HFFc6 (cell line): ENCODE results near the gene FRY. TPM values are rescaled to one million over a fixed set of nuclear protein-coding genes. Genes with fewer than 3 reads are reported as not detected.

Source experiments
- DNase-seq: peaks from one replicate; pipeline ENCODE4 v3.0.0-alpha.2; 2018
- H3K27ac Mint-ChIP-seq: 2 replicates; pipeline ENCODE4 v1.8.0; 2020; ENCODE audit warnings: mild to moderate bottlenecking, mixed read lengths
- H3K27me3 Mint-ChIP-seq: 2 replicates; pipeline ENCODE4 v1.8.0; 2021; ENCODE audit warnings: mild to moderate bottlenecking, moderate library complexity, mixed read lengths; ENCODE audit not compliant: insufficient read depth
- H3K36me3 Mint-ChIP-seq: 2 replicates; pipeline ENCODE4 v1.8.0; 2021; ENCODE audit warnings: low read depth, mixed read lengths
- H3K4me1 Mint-ChIP-seq: 2 replicates; pipeline ENCODE4 v1.8.0; 2020; ENCODE audit warnings: low read depth, mixed read lengths
- H3K4me3 Mint-ChIP-seq: 2 replicates; pipeline ENCODE4 v1.8.0; 2020; ENCODE audit warnings: mild to moderate bottlenecking, moderate library complexity, mixed read lengths
- H3K9me3 Mint-ChIP-seq: 2 replicates; pipeline ENCODE4 v1.8.0; 2020; ENCODE audit warnings: mild to moderate bottlenecking, mixed read lengths
- CTCF ChIP-seq: fragments of 200-600 bp; sonication (generic); IDR thresholded peaks from 2 replicates; pipeline ENCODE4 v1.5.0; 2021; ENCODE audit warnings: antibody characterized with exemption, mild to moderate bottlenecking
- total RNA-seq, 6 experiments: library from RNA; stranded (reverse); fragmentation: NEBNext Ultra II Directional; extraction: Animal tissue kit (Norgen Biotek cat#: 25700); gene quantifications; 2 replicates in 1 of 6; 3 replicates in 5 of 6; pipeline ENCODE4 v1.2.3, GENCODE V29; 2021

Gene FRY
- total RNA-seq, 6 experiments from 2014 or later = 12.3 to 19.2 (median 13.8) TPM

GRCh38 chr13:32266130-32266529 lies 234.6 kb downstream of the FRY start:
- Mint-ChIP-seq H3K36me3 (peaks cover 5% of the 10 kb centered on the region; the same call in 1 of the 2 replicates), H3K27ac (no peak overlapping the region), H3K9me3 (no peaks in the 10 kb centered on the region), H3K27me3 (no peaks in the 10 kb centered on the region; the same call in 1 of the 2 replicates), H3K4me3 (no peak overlapping the region), H3K4me1 (peaks cover 27% of the 10 kb centered on the region)
- DNase-seq = no peak
- no peak for TF ChIP-seq CTCF

GRCh38 chr13:32267836-32268439 lies 236.4 kb downstream of the FRY start:
- Mint-ChIP-seq H3K4me3 (no peak overlapping the region), H3K27ac (no peak overlapping the region), H3K27me3 (no peaks in the 10 kb centered on the region; the same call in 1 of the 2 replicates), H3K9me3 (no peaks in the 10 kb centered on the region), H3K36me3 (peaks cover 12% of the 10 kb centered on the region; the same call in 1 of the 2 replicates), H3K4me1 (peaks cover 17% of the 10 kb centered on the region)
- TF ChIP-seq CTCF = peak; percentile 77
- no peak for DNase-seq

- Mint-ChIP-seq H3K27ac (no peak overlapping the region), H3K9me3 (no peaks in the 10 kb centered on the region), H3K4me1 (peaks cover 8% of the 10 kb centered on the region), H3K4me3 (no peak overlapping the region), H3K36me3 (peaks cover 19% of the 10 kb centered on the region; the same call in 1 of the 2 replicates), H3K27me3 (peaks cover 2% of the 10 kb centered on the region)
- no peak for DNase-seq
- TF ChIP-seq CTCF = no peak
These were observed 240.6 kb downstream of the FRY start for GRCh38 chr13:32272021-32272683.

GRCh38 chr13:32277839-32278238 lies 246.3 kb downstream of the FRY start:
- Mint-ChIP-seq H3K9me3 (no peaks in the 10 kb centered on the region), H3K27me3 (peaks cover 2% of the 10 kb centered on the region), H3K27ac (no peak overlapping the region), H3K4me1 (peaks cover 15% of the 10 kb centered on the region), H3K4me3 (no peak overlapping the region), H3K36me3 (peaks cover 13% of the 10 kb centered on the region)
- no peak for TF ChIP-seq CTCF
- no peak for DNase-seq

GRCh38 chr13:32278426-32278825 lies 246.9 kb downstream of the FRY start:
- H3K4me1 Mint-ChIP-seq = peaks cover 15% of the 10 kb centered on the region
- TF ChIP-seq CTCF = no peak
- no peaks in the 10 kb centered on the region for H3K9me3 Mint-ChIP-seq
- peaks cover 13% of the 10 kb centered on the region for H3K36me3 Mint-ChIP-seq
- H3K27ac Mint-ChIP-seq = no peak overlapping the region
- peak; percentile 51 for DNase-seq
- no peak overlapping the region for H3K4me3 Mint-ChIP-seq
- H3K27me3 Mint-ChIP-seq = peaks cover 2% of the 10 kb centered on the region
